GM21717 (cell line): ENCODE data around the gene CD2AP.
A peak's percentile ranks its signal among the peaks of the same experiment; 100 is the strongest.
"Not testable (repeated sequence)": the region's sequence is repeated elsewhere in the genome, so short reads cannot be mapped to it uniquely, and the experiment has no call there.

Experiments
- ATAC-seq: cut with Tn5 transposase; IDR thresholded peaks from one replicate; pipeline ENCODE4 v1.9.1; 2021; ENCODE audit warnings: mild to moderate bottlenecking, moderate library complexity; ENCODE audit not compliant: unreplicated experiment

Gene CD2AP

GRCh38 chr6:47457370-47457769, 20.2 kb upstream of the CD2AP start:
- ATAC-seq = no peak

GRCh38 chr6:47464052-47464451, 13.5 kb upstream of the CD2AP start:
- ATAC-seq = no peak

GRCh38 chr6:47465117-47465516, 12.5 kb upstream of the CD2AP start:
- no peak for ATAC-seq

- ATAC-seq = no peak
Measured at GRCh38 chr6:47471911-47472310, 5.7 kb upstream of the CD2AP start.

- ATAC-seq = no peak
Measured at GRCh38 chr6:47473791-47474346, 3.7 kb upstream of the CD2AP start.

- no peak for ATAC-seq
Measured at GRCh38 chr6:47475319-47475816, 2.2 kb upstream of the CD2AP start.

- ATAC-seq = no peak
Measured at GRCh38 chr6:47476781-47477496, 650 bp upstream of the CD2AP start.

GRCh38 chr6:47478233-47479139, 897 bp downstream of the CD2AP start:
- ATAC-seq = peak; percentile 41

- ATAC-seq = no peak
Measured at GRCh38 chr6:47479140-47479508, 1.5 kb downstream of the CD2AP start.

GRCh38 chr6:47479874-47480273, 2.3 kb downstream of the CD2AP start:
- ATAC-seq = no peak

GRCh38 chr6:47481213-47481612, 3.6 kb downstream of the CD2AP start:
- ATAC-seq = not testable (repeated sequence)

- no peak for ATAC-seq
Measured at GRCh38 chr6:47481806-47482205, 4.2 kb downstream of the CD2AP start.

GRCh38 chr6:47483516-47483852, 5.9 kb downstream of the CD2AP start:
- ATAC-seq = no peak

- no peak for ATAC-seq
Measured at GRCh38 chr6:47483853-47484546, 6.4 kb downstream of the CD2AP start.

- no peak for ATAC-seq
Measured at GRCh38 chr6:47484616-47485015, 7.0 kb downstream of the CD2AP start.

GRCh38 chr6:47485083-47485482, 7.5 kb downstream of the CD2AP start:
- no peak for ATAC-seq

GRCh38 chr6:47485491-47486135, 8.0 kb downstream of the CD2AP start:
- ATAC-seq = no peak

GRCh38 chr6:47489995-47490394, 12.4 kb downstream of the CD2AP start:
- no peak for ATAC-seq

GRCh38 chr6:47490676-47491075, 13.1 kb downstream of the CD2AP start:
- no peak for ATAC-seq

GRCh38 chr6:47492355-47492754, 14.8 kb downstream of the CD2AP start:
- no peak for ATAC-seq

GRCh38 chr6:47495207-47495606, 17.6 kb downstream of the CD2AP start:
- no peak for ATAC-seq
